ENCODE data around the gene CMIP. TPM values are rescaled to one million over a fixed set of nuclear protein-coding genes. Genes with fewer than 3 reads are reported as not detected.
A peak's percentile ranks its signal among the peaks of the same experiment; 100 is the strongest.

Gene CMIP
- total RNA-seq, 1 experiment from 2014 or later: 16.0 TPM

- in situ Hi-C loops (cut with HindIII; ENCODE audit: low pct_unique_long_range_greater_than_20kb, low sequenced_read_pairs): no loop called here
- no peak for DNase-seq (ENCODE audit: low read depth)
These were observed 166.3 kb downstream of the CMIP start for GRCh38 chr16:81610936-81611335.

- in situ Hi-C loops (cut with HindIII; ENCODE audit: low pct_unique_long_range_greater_than_20kb, low sequenced_read_pairs): no loop called here
- DNase-seq (ENCODE audit: low read depth): no peak
These were observed 167.1 kb downstream of the CMIP start for GRCh38 chr16:81611721-81612120.

- in situ Hi-C loops (cut with HindIII; ENCODE audit: low pct_unique_long_range_greater_than_20kb, low sequenced_read_pairs): no loop called here
- DNase-seq (ENCODE audit: low read depth): no peak
These were observed 167.9 kb downstream of the CMIP start for GRCh38 chr16:81612351-81613163.

GRCh38 chr16:81614171-81614570 lies 169.6 kb downstream of the CMIP start:
- DNase-seq (ENCODE audit: low read depth): no peak
- in situ Hi-C loops (cut with HindIII; ENCODE audit: low pct_unique_long_range_greater_than_20kb, low sequenced_read_pairs): no loop called here

- in situ Hi-C loops (cut with HindIII; ENCODE audit: low pct_unique_long_range_greater_than_20kb, low sequenced_read_pairs): no loop called here
These were observed 170.2 kb downstream of the CMIP start for GRCh38 chr16:81614654-81615359.

GRCh38 chr16:81615411-81615810 lies 170.8 kb downstream of the CMIP start:
- in situ Hi-C loops (cut with HindIII; ENCODE audit: low pct_unique_long_range_greater_than_20kb, low sequenced_read_pairs): no loop called here
- no peak for DNase-seq (ENCODE audit: low read depth)

More at GRCh38 chr16:81614654-81615359, 170.2 kb downstream of the CMIP start:
- no peak for DNase-seq (ENCODE audit: low read depth)

GRCh38 chr16:81615833-81616232 lies 171.2 kb downstream of the CMIP start:
- in situ Hi-C loops (cut with HindIII; ENCODE audit: low pct_unique_long_range_greater_than_20kb, low sequenced_read_pairs): no loop called here
- DNase-seq (ENCODE audit: low read depth): no peak

- in situ Hi-C loops (cut with HindIII; ENCODE audit: low pct_unique_long_range_greater_than_20kb, low sequenced_read_pairs): no loop called here
- no peak for DNase-seq (ENCODE audit: low read depth)
These were observed 171.9 kb downstream of the CMIP start for GRCh38 chr16:81616321-81617020.

GRCh38 chr16:81617021-81617346 lies 172.4 kb downstream of the CMIP start:
- in situ Hi-C loops (cut with HindIII; ENCODE audit: low pct_unique_long_range_greater_than_20kb, low sequenced_read_pairs): no loop called here
- no peak for DNase-seq (ENCODE audit: low read depth)

- in situ Hi-C loops (cut with HindIII; ENCODE audit: low pct_unique_long_range_greater_than_20kb, low sequenced_read_pairs): no loop called here
- DNase-seq (ENCODE audit: low read depth): no peak
These were observed 173.6 kb downstream of the CMIP start for GRCh38 chr16:81618187-81618586.

- no peak for DNase-seq (ENCODE audit: low read depth)
- in situ Hi-C loops (cut with HindIII; ENCODE audit: low pct_unique_long_range_greater_than_20kb, low sequenced_read_pairs): no loop called here
These were observed 174.1 kb downstream of the CMIP start for GRCh38 chr16:81618661-81619060.

- in situ Hi-C loops (cut with HindIII; ENCODE audit: low pct_unique_long_range_greater_than_20kb, low sequenced_read_pairs): no loop called here
- DNase-seq (ENCODE audit: low read depth): no peak
These were observed 175.4 kb downstream of the CMIP start for GRCh38 chr16:81620029-81620428.

GRCh38 chr16:81620796-81621195 lies 176.2 kb downstream of the CMIP start:
- DNase-seq (ENCODE audit: low read depth): no peak
- in situ Hi-C loops (cut with HindIII; ENCODE audit: low pct_unique_long_range_greater_than_20kb, low sequenced_read_pairs): no loop called here

- in situ Hi-C loops (cut with HindIII; ENCODE audit: low pct_unique_long_range_greater_than_20kb, low sequenced_read_pairs): no loop called here
- DNase-seq (ENCODE audit: low read depth): no peak
These were observed 176.9 kb downstream of the CMIP start for GRCh38 chr16:81621496-81621895.

GRCh38 chr16:81623365-81624102 lies 178.9 kb downstream of the CMIP start:
- DNase-seq (ENCODE audit: low read depth): no peak
- in situ Hi-C loops (cut with HindIII; ENCODE audit: low pct_unique_long_range_greater_than_20kb, low sequenced_read_pairs): no loop called here

- in situ Hi-C loops (cut with HindIII; ENCODE audit: low pct_unique_long_range_greater_than_20kb, low sequenced_read_pairs): no loop called here
- no peak for DNase-seq (ENCODE audit: low read depth)
These were observed 179.8 kb downstream of the CMIP start for GRCh38 chr16:81624403-81624759.

- in situ Hi-C loops (cut with HindIII; ENCODE audit: low pct_unique_long_range_greater_than_20kb, low sequenced_read_pairs): no loop called here
- DNase-seq (ENCODE audit: low read depth): peak; percentile 60
These were observed 180.3 kb downstream of the CMIP start for GRCh38 chr16:81624760-81625543.

- DNase-seq (ENCODE audit: low read depth): peak; percentile 73
- in situ Hi-C loops (cut with HindIII; ENCODE audit: low pct_unique_long_range_greater_than_20kb, low sequenced_read_pairs): no loop called here
These were observed 181.0 kb downstream of the CMIP start for GRCh38 chr16:81625544-81626153.

All from Caki2 (cell line).